Posterior cingulate gyrus (tissue), 11 donors: ENCODE measurements around the gene WBP1L.
A peak's percentile ranks its signal among the peaks of the same experiment; 100 is the strongest.
"Not testable (repeated sequence)": the region's sequence is repeated elsewhere in the genome, so short reads cannot be mapped to it uniquely, and the experiment has no call there.

ENCODE experiments used
- DNase-seq, 10 donors: peaks; one replicate each; pipeline versions ENCODE4 v3.0.0 to v3.0.0-alpha.2; 2020 to 2021; ENCODE audit warnings: mixed read lengths in 3 of 10
- intact Hi-C: fragments of 100-400 bp; cut with DNase I; formaldehyde crosslinking; loops from one replicate; pipeline ENCODE4 v1.15.1; 2023

Gene WBP1L

DNA sequence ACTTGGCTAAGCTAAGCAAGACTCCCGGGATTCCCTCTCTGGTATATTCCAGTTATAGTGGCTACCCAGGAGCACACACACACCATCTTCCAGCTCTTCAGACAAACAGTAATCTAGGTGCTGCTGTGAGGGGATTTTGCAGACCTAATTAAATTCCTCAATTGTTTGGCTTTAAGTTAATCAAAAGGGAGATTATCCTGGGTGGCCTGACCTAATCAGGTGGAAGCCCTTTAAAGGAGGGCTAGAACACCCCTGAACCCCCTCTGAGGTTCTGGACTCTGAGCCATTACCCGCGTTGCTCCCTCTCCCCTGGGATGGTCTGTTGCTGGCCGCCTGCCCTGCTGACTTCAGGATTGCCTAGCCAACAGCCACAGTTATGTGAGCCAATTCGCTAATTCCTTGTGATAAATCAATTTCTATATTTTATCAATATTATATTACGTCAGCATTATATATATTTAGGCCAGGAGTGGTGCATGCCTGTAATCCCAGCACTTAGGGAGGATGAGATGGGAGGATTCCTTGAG lies 22.9 kb upstream of the WBP1L start:
- intact Hi-C loops, result no loop called here
- no peak for DNase-seq

DNA sequence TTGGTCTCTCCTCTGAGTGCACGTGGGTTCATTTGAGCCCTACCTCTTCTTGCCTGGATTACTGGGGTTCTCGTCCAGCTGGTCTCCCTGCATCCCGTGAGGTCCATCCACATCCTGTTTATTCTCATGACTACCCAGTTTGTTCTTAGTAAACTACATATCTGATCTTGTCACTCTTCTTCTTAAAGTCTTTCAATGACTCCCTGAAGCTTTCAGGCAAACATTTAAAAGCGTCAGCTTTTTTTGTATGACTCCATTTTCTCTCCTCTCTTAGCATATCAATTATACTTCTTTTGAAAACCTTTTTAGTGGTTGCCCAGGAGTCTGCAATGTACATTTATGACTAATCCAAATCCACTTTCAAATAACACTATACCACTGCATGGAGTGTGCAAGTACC lies 21.8 kb upstream of the WBP1L start:
- intact Hi-C loops, result no loop called here

DNA sequence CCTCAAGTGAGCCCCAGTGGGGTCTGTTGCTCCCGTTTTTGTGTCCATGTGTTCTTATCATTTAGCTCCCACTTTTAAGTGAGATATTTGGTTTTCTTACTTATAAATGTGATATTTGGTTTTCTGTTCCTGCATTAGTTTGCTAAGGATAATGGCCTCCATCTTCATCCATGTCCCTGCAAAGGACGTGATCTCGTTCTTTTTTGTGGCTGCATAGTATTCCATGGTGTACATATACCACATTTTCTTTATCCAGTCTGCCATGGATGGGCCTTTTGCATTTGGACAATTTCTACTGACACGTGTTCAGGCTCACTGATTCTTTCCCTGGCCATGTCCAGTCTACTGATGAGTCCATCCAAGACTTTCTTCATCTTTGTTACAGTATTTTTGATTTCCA lies 19.8 kb upstream of the WBP1L start:
- DNase-seq, result no peak
- intact Hi-C loops, result no loop called here

More for the DNA sequence above, 21.8 kb upstream of the WBP1L start:
- no peak for DNase-seq

- intact Hi-C loops, result loop anchor here (5.0 kb wide), 1 partner anchor 176 kb away; no protein-coding TSS in a partner anchor
- no peak for DNase-seq
Observed at GRCh38 chr10:102726274-102726673, 17.5 kb upstream of the WBP1L start.

DNA sequence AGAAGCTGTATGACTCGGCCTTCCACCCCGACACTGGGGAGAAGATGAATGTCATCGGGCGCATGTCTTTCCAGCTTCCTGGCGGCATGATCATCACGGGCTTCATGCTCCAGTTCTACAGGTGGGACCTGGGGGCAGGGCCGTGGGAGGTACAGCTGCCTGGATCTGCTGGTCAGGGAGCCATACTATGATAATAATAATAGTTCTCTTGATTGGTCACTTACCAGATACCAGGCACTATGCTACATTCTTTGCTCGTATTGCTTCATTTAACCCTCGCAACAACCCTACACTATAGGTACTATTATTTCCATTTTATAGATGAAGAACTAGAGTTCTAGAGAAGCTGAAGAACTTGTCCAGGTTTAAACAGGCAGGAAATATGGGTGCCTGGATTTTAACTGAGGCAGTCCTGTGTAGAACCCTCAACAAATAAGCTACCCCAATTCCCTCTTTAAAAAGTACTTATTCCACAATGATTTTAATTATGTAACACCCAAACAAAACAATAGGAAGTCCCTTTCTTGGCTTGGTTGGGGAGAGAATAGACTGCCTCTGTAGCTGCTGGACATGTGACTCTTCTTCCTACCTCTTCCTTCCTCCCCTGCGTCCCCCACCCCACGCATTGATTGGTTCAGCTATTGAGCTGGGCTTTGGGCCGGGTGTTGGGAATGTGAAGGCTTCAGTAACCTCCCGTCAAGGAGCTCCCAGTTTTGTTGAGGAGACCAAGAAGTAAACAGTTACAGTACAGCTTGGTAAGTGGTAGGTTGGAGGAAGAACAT lies 16.5 kb upstream of the WBP1L start:
- no peak for DNase-seq
- intact Hi-C loops, result loop anchor here (5.0 kb wide), 1 partner anchor 175 kb away; no protein-coding TSS in a partner anchor

DNA sequence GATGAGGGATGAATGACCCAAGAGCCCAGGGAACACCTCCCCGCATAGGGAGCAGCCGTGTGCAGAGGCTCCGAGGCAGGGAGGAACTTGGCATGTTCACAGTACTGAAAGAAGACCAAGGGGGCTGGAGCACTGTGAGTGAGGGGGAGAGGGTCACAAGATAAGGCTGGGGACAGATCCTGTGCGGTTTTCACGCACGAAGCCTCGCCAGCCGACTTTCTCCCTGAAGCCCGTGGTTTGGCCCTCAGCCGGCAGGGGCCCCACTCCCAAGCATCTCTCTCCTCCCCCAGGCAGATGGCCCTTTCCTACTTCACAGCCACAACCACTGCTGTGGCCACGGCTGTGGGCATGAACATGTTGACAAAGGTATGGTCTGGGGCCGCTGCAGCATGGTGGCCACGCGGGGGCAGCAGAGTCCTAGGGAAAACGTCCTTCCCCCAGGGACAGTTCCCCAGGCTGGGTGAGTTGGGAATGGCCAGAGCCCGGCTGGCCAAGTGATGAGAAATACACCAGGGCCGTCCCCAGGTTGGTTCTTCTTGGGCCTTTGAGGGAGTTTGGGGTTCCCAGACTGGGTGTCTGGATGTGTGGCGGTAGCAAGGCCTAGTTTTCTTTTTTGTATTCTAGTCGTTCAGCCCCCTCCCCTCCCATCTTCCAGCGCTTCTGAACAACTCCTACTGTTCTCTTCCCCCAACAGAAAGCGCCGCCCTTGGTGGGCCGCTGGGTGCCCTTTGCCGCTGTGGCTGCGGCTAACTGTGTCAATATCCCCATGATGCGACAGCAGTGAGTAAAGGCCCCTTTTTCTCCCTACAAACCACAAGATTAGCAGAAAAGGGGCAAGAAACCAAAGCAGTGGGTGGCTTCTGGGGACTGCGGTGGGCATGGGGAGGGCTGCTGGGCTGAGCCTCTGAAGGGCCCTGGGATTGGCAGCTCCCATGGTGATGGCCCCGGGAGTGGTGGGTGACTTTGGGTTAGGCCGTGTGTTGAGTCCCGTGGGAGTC lies 14.4 kb upstream of the WBP1L start:
- peak; percentile 67 to 98 (median 91) for DNase-seq
- intact Hi-C loops, result loop anchor here (5.0 to 10.0 kb wide), 2 partner anchors 173 to 335 kb away; no protein-coding TSS in a partner anchor

GRCh38 chr10:102731222-102731800 lies 12.4 kb upstream of the WBP1L start:
- DNase-seq, result no peak

DNA sequence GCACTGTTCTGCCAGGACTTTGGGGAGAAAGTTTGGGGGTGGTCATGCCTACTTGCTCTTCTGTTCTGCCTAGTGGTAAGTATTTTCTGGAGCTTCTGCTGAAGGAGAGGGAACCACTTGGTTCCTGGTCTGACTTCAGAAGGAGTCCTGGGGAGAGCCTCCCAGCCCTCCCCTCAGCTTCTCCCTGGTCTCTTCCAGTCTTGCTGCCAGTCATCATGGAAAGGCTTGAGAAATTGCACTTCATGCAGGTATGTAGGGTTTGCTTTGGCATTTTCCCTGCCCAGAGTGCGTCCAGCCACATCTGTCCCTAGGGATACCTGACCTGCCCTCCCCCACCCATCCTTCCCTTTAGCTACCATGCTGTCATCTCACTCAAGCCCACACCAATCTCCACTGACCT lies 11.1 kb upstream of the WBP1L start:
- intact Hi-C loops, result loop anchor here (10.0 kb wide), 1 partner anchor 332 kb away; no protein-coding TSS in a partner anchor

More at GRCh38 chr10:102731222-102731800, 12.4 kb upstream of the WBP1L start:
- intact Hi-C loops, result loop anchor here (10.0 kb wide), 1 partner anchor 333 kb away; no protein-coding TSS in a partner anchor

GRCh38 chr10:102735065-102735562 lies 8.6 kb upstream of the WBP1L start:
- peak in 1 of 10 donors; percentile 34 for DNase-seq
- intact Hi-C loops, result loop anchor here (10.0 kb wide), 1 partner anchor 330 kb away; no protein-coding TSS in a partner anchor

More for the DNA sequence above, 11.1 kb upstream of the WBP1L start:
- no peak for DNase-seq

DNA sequence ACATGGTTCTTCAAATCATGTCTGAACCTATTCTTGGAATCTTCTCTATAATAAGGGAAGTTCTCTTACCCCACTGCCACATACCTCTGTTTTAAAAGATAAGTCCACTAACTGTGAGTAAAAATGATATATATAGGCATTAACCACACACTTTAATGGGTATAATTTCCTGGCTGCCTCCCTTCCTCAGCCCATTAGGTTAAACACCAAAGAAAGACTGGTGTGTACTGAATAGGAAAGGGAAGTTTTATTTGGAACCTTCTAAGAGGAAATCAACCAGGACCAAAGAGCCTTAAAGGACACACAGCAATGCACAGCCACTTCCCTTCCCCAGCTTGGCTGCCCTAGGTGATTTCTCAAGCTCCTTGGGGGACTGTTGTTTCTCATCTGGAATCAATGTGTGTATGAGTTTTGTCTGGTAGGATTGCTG lies 5.0 kb upstream of the WBP1L start:
- intact Hi-C loops, result loop anchor here (10.0 kb wide), 1 partner anchor 326 kb away; no protein-coding TSS in a partner anchor

DNA sequence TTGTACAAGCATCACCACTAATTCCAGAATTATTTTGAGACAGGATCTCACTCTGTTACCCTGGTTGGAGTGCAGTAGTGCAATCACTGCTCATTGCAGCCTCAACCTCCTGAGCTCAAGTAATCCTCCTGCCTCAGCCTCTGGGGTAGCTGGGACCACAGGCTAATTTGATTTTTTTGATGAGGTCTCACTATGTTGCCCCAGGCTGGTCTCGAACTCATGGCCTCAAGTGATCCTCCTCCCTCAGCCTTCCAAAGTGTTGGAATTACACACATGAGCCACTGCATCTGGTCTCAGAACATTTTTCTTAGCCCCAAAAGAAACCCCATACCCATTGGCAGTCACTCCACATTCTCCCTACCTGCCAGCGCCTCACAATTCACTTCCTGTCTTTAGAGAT lies 3.5 kb upstream of the WBP1L start:
- DNase-seq, result peak in 1 of 10 donors; percentile 5
- intact Hi-C loops, result no loop called here

More for the DNA sequence above, 5.0 kb upstream of the WBP1L start:
- DNase-seq, result peak in 1 of 10 donors; percentile 18

GRCh38 chr10:102741726-102742237 lies 2.0 kb upstream of the WBP1L start:
- intact Hi-C loops, result no loop called here
- DNase-seq, result peak in 1 of 10 donors; percentile 13

DNA sequence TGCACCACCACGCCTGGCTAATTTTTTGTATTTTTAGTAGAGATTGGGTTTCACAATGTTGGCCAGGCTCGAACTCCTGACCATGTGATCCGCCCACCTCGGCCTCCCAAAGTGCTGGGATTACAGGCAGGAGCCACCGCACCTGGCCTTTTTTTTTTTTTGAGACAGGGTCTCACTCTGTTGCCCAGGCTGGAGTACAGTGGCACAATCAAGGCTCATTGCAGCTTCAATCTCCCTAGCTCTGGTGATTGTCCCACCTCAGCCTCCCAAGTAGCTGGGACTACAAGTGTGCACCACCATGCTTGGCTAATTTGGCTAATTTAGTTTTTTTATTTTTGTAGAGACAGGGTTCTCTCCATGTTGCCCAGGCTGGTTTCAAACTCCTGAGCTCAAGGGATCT lies 1.4 kb upstream of the WBP1L start:
- peak in 1 of 10 donors; percentile 3 for DNase-seq
- intact Hi-C loops, result not testable (repeated sequence)

- intact Hi-C loops, result loop anchor here (1.0 kb wide), 1 partner anchor 111 kb away; the partner anchor contains the start of gene BORCS7
- DNase-seq, result no peak
Observed at GRCh38 chr10:102743078-102743587, 615 bp upstream of the WBP1L start.

DNA sequence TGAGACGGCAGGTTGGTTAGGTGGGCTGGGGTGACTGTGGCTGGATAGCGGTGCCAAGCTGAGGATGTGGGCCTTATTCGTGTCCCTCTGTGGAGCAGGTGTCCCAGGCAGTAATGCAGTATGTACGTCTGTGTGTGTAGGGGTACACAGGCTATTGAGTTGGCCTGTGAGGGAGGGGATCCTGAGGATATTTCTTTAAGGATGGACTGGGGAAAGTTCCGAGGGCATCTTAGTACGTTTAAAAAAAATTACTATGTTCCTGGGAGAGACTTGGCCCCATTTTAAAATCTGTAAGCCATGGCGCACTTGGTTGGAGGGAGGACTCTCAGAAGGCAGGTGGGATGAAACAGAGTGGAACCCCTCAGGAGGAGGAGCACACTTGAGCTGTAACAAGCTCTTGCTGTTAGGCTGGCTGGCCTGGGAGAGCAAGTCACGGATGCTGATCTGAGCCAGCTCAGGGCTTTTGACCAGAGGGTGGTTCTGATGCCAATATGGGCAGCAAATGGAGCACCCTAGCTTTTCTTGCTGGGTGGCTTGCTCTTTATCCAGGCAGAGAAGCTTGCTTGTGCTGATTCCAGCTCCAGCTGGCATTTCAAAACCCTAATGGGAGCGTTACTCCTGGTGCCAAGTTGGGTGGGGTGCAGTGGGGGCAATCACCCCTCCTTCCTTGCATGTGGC lies 765 bp downstream of the WBP1L start:
- intact Hi-C loops, result no loop called here

DNA sequence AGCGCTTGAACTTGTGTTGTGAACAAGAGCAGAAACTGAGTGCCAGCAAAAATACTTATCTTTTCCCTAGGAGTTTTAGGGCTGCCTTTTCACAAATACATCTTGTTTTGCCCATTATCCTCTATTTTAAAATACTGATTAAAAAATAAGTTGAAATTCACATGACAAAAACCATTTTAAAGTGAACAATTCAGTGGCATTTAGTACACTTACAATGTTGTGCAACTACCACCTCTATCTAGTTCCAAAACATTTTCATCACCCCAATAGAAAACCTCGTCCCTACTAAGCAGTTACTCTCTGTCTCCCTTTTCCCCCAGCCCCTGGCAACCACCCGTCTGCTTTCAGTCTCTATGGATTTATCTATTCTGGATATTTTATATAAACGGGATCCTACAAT lies 1.4 kb downstream of the WBP1L start:
- peak in 1 of 10 donors; percentile 6 for DNase-seq
- intact Hi-C loops, result no loop called here

More for the DNA sequence above, 765 bp downstream of the WBP1L start:
- peak in 4 of 10 donors; percentile 18 to 72 (median 41) for DNase-seq

DNA sequence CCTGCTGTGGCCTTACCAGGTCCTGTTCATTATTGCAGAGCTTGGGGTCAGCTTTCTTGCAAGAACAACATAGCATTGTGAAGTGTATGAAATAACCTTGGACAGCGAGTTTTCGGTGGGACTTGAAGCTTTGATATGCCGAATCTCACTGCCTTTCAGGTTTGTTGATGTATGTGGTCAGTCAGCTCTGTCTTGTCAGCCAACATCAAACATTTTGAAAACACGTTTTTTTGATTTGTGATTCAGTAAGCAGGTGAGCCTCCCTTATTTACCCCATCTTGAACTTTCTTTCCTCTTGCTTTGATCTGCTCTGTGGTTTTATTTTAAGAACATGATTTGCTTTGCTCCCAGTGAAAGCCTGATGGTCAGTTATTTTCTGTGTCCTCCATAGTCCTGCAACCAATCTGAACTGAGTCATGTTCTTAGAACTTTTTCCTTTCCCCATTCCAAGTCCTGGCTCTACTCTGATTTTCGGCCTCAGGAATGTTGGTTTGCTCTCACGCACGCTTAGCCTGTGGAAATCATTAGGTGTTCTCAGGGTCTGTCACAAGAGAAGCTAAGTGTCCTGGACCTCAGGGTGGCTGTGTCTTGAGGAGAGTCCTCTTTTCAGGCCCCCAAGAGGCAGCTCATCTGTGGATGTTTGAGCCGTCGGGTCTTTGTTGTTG lies 8.7 kb downstream of the WBP1L start:
- DNase-seq, result no peak

More for the DNA sequence above, 8.7 kb downstream of the WBP1L start:
- intact Hi-C loops, result no loop called here
